HepG2 (cell line): ENCODE measurements around the gene BEX2.

Experiments used
- CTCF ChIP-seq: sonication (generic); formaldehyde crosslinking; IDR thresholded peaks from 2 replicates; pipeline ENCODE4 v1.5.0; 2020; ENCODE audit warnings: mild to moderate bottlenecking, missing genetic modification reagents, moderate library complexity
- FOXP1 ChIP-seq, 2 experiments: fragments of 450-650 bp in 1 of 2; IDR thresholded peaks; 2 replicates each; pipeline ENCODE4 v1.6.1; 2017 to 2018; ENCODE audit warnings: antibody characterized with exemption in 1 of 2
- MXI1 ChIP-seq: IDR thresholded peaks from 3 replicates; pipeline ENCODE4 v1.6.1; 2012; ENCODE audit warnings: low read depth, low read length, inconsistent platforms, borderline replicate concordance
- SIN3A ChIP-seq: IDR thresholded peaks from 2 replicates; pipeline ENCODE4 v1.6.1; 2011; ENCODE audit warnings: low read depth, mild to moderate bottlenecking, control low read depth, low read length, borderline replicate concordance
- SMC3 ChIP-seq: IDR thresholded peaks from 2 replicates; pipeline ENCODE4 v1.6.1; 2011; ENCODE audit warnings: low read length, improper control_type of control experiment
- ZBTB1 ChIP-seq: sonication (generic); formaldehyde crosslinking; IDR thresholded peaks from 2 replicates; pipeline ENCODE4 v1.4.0; 2020; ENCODE audit warnings: missing genetic modification reagents, borderline replicate concordance
- ZBTB4 ChIP-seq: sonication (generic); formaldehyde crosslinking; IDR thresholded peaks from 2 replicates; pipeline ENCODE4 v1.4.0; 2020; ENCODE audit warnings: missing genetic modification reagents, mild to moderate bottlenecking, borderline replicate concordance
- ZNF704 ChIP-seq: sonication (generic); formaldehyde crosslinking; IDR thresholded peaks from 2 replicates; pipeline ENCODE4 v1.8.1; 2023; ENCODE audit warnings: mild to moderate bottlenecking, inconsistent platforms, moderate library complexity, missing genetic modification reagents, borderline replicate concordance

DNA sequence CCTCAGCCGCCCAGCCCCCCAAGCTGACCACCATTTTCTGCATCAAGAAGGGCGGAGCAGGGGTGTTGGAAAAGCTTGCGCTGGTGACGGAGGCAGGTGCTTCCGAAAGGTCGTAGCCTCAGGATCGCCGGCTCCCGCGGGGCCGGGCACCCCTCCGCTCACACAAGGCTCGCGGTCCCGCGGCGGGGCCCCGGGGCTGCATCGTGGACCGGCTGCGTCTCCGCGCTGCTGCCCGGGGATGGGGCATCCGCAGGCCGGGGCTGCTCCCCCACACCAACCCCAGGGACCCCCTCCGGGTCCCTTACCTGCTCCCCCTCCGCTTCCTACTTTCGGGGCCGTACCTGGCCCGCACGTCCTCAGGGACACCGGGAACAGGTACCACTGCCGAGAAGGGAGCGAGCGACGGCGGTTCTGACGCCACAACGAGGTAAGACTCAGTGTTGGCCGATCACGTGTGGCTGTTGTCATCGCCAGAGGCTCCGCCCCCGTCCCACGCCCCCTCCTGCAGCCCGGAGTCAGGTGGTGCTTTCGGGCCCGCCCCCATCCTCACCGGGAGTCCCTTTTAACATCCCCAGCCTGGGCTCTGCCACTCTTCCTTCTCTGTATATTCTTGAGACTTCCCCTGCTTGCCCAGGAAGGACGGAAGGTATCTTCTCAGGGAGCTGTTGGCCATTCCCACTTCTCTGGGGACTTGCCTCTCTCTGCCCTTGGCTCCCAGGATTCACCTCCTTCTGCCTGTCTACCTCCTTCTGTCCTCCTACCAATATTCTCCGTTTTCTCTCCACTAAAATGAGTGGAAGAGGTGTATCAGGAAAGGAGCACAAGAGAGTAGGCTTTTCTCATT lies at the start of gene BEX2:
- no peak for TF ChIP-seq ZBTB4 (CRISPR knock-in tag)
- no peak for TF ChIP-seq FOXP1 (IDR thresholded peaks at IDR 0.05)
- TF ChIP-seq FOXP1 (CRISPR knock-in tag; IDR thresholded peaks at IDR 0.05): no peak
- TF ChIP-seq SMC3: no peak
- TF ChIP-seq CTCF (CRISPR knock-in tag): no peak
- TF ChIP-seq ZNF704: no peak
- TF ChIP-seq MXI1: no peak
- no peak for TF ChIP-seq ZBTB1
- no peak for TF ChIP-seq SIN3A
